Activated T-helper 1 cell treated with anti-CD3 and anti-CD28 coated beads, Interleukin-12 subunit alpha, Interleukin-12 subunit beta, Interleukin-2, Interleukin-4 antibody, amounts not matched to agents 30 ng/mL and 10 ng/mL and 1 ng/mL, durations not matched to agents 14 hours and 24 hours and 36 hours (primary cell): ENCODE data around the gene PYGO2. TPM values are rescaled to one million over a fixed set of nuclear protein-coding genes. Genes with fewer than 3 reads are reported as not detected.
A peak's percentile ranks its signal among the peaks of the same experiment; 100 is the strongest.

Experiments
- DNase-seq: peaks from one replicate; pipeline ENCODE4 v3.0.0; 2021; ENCODE audit warnings: low spot score
- H3K27ac Mint-ChIP-seq: one replicate; pipeline ENCODE4 v1.8.0; 2021; ENCODE audit warnings: mild to moderate bottlenecking, mixed read lengths
- H3K27me3 Mint-ChIP-seq: one replicate; pipeline ENCODE4 v1.8.0; 2022; ENCODE audit warnings: mild to moderate bottlenecking, moderate library complexity, mixed read lengths; ENCODE audit not compliant: insufficient read depth
- H3K36me3 Mint-ChIP-seq: one replicate; pipeline ENCODE4 v1.8.0; 2021; ENCODE audit warnings: low read depth, mixed read lengths
- H3K4me1 Mint-ChIP-seq: one replicate; pipeline ENCODE4 v1.8.0; 2021; ENCODE audit warnings: low read depth, mixed read lengths
- H3K4me3 Mint-ChIP-seq: one replicate; pipeline ENCODE4 v1.8.0; 2021; ENCODE audit warnings: mild to moderate bottlenecking, moderate library complexity, mixed read lengths
- H3K9me3 Mint-ChIP-seq: one replicate; pipeline ENCODE4 v1.8.0; 2021; ENCODE audit warnings: mixed read lengths
- intact Hi-C: fragments of 100-400 bp; cut with micrococcal nuclease; formaldehyde crosslinking; loops from one replicate; pipeline ENCODE4 v1.15.1; 2024
- total RNA-seq: library from RNA; stranded (reverse); gene quantifications from 2 replicates; pipeline ENCODE4 v1.2.3, GENCODE V29; 2022

Gene PYGO2
- total RNA-seq, 1 donor from 2014 or later, result 34.7 TPM

GRCh38 chr1:154960446-154961136, 991 bp downstream of the PYGO2 start:
- H3K9me3 Mint-ChIP-seq, result no peaks in the 10 kb centered on the region
- peaks cover 47% of the 10 kb centered on the region for H3K4me1 Mint-ChIP-seq
- peaks cover 41% of the 10 kb centered on the region for H3K36me3 Mint-ChIP-seq
- H3K4me3 Mint-ChIP-seq, result peak overlapping the region; percentile 96
- H3K27me3 Mint-ChIP-seq, result peaks cover 2% of the 10 kb centered on the region
- intact Hi-C loops, result loop anchor here (1.0 kb wide), 5 partner anchors 14 to 124 kb away; partner anchors contain the start of genes CKS1B, FLAD1 and ZBTB7B
- peak overlapping the region; percentile 93 for H3K27ac Mint-ChIP-seq
- no peak for DNase-seq

DNA sequence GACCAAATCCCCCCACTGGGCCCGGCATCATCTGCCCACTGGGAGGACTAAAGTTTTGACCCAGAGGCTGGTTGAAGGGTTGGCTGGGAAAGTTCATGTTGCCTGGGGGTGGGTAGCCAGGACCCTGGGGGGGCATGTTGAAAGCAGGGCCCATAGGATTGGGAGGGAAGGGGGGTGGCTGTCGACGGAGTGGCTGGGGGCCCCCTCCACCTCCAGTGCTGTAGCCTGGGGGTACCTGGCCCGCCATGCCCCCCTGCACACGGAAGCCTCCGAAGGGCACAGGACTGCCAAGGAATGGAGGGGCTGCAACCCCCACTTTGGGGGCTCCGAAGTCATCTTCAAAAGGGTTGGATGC, 2.2 kb downstream of the PYGO2 start:
- Mint-ChIP-seq H3K4me3 (peak overlapping the region; percentile 96), H3K27ac (no peak overlapping the region), H3K9me3 (no peaks in the 10 kb centered on the region), H3K36me3 (peaks cover 35% of the 10 kb centered on the region), H3K27me3 (peaks cover 2% of the 10 kb centered on the region), H3K4me1 (peaks cover 58% of the 10 kb centered on the region)
- intact Hi-C loops, result loop anchor here (5.0 kb wide), 1 partner anchor 352 kb away; the partner anchor contains the start of gene ADAR
- DNase-seq, result no peak

GRCh38 chr1:154958681-154959425, 2.7 kb downstream of the PYGO2 start:
- H3K9me3 Mint-ChIP-seq, result no peaks in the 10 kb centered on the region
- peak overlapping the region; percentile 18 for H3K27ac Mint-ChIP-seq
- H3K4me1 Mint-ChIP-seq, result peaks cover 61% of the 10 kb centered on the region
- H3K4me3 Mint-ChIP-seq, result peak overlapping the region; percentile 45
- no peak for DNase-seq
- intact Hi-C loops, result loop anchor here (5.0 kb wide), 1 partner anchor 352 kb away; the partner anchor contains the start of gene ADAR
- peaks cover 33% of the 10 kb centered on the region for H3K36me3 Mint-ChIP-seq
- peaks cover 2% of the 10 kb centered on the region for H3K27me3 Mint-ChIP-seq

DNA sequence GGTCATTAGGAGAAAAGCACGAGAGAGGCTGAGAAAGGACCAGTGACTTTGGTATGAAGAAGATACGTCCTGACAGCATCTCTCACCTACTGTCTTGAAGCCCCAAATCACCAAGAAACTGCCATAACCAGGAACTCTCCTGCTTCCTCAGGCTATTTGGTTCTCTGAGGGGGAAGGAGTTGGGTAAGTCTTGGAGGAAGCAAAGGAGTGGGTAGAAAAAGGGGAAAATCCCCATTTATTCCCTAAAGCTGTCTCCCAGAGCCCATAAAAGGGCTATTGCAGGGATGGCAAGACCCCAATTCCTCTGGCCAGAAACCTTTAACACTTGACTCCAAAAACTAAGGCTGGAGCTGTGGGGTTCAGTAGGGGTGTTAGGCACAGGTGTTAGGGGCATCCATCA, 3.5 kb downstream of the PYGO2 start:
- no peak for DNase-seq
- Mint-ChIP-seq H3K27ac (no peak overlapping the region), H3K4me3 (peak overlapping the region; percentile 30), H3K27me3 (peaks cover 2% of the 10 kb centered on the region), H3K36me3 (peaks cover 26% of the 10 kb centered on the region), H3K4me1 (peaks cover 62% of the 10 kb centered on the region), H3K9me3 (no peaks in the 10 kb centered on the region)
- intact Hi-C loops, result loop anchor here (5.0 kb wide), 1 partner anchor 351 kb away; the partner anchor contains the start of gene ADAR

GRCh38 chr1:154957091-154957657, 4.4 kb downstream of the PYGO2 start:
- DNase-seq, result no peak
- Mint-ChIP-seq H3K27me3 (peaks cover 2% of the 10 kb centered on the region), H3K4me1 (peaks cover 62% of the 10 kb centered on the region), H3K4me3 (peak overlapping the region; percentile 15), H3K27ac (peak overlapping the region; percentile 30), H3K9me3 (no peaks in the 10 kb centered on the region), H3K36me3 (peaks cover 20% of the 10 kb centered on the region)
- intact Hi-C loops, result loop anchor here (5.0 kb wide), 1 partner anchor 350 kb away; the partner anchor contains the start of gene ADAR

DNA sequence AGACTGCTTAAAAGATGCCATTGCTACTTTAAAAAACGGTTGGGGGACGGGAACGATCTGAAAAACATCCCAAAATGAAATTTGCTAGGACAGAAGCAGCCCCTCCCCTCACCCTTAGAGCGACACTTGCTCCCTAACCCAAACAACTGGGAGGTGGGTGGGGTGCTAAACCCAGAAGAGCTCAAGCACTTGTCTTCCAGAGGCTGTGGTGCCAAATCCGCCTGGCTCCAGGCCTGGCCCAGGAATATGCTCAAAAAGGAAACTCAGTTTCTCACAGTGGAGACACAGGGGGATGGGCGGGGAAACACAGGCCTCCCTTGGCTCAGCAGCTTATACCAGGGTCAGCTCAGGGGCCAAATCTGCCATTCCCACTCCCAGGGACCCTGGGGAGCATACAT, 5.0 kb downstream of the PYGO2 start:
- Mint-ChIP-seq H3K27ac (peak overlapping the region; percentile 100), H3K36me3 (peaks cover 18% of the 10 kb centered on the region), H3K27me3 (peaks cover 2% of the 10 kb centered on the region), H3K9me3 (no peaks in the 10 kb centered on the region), H3K4me3 (peak overlapping the region; percentile 94), H3K4me1 (peaks cover 66% of the 10 kb centered on the region)
- DNase-seq, result no peak
- intact Hi-C loops, result loop anchor here (5.0 kb wide), 1 partner anchor 349 kb away; the partner anchor contains the start of gene ADAR

DNA sequence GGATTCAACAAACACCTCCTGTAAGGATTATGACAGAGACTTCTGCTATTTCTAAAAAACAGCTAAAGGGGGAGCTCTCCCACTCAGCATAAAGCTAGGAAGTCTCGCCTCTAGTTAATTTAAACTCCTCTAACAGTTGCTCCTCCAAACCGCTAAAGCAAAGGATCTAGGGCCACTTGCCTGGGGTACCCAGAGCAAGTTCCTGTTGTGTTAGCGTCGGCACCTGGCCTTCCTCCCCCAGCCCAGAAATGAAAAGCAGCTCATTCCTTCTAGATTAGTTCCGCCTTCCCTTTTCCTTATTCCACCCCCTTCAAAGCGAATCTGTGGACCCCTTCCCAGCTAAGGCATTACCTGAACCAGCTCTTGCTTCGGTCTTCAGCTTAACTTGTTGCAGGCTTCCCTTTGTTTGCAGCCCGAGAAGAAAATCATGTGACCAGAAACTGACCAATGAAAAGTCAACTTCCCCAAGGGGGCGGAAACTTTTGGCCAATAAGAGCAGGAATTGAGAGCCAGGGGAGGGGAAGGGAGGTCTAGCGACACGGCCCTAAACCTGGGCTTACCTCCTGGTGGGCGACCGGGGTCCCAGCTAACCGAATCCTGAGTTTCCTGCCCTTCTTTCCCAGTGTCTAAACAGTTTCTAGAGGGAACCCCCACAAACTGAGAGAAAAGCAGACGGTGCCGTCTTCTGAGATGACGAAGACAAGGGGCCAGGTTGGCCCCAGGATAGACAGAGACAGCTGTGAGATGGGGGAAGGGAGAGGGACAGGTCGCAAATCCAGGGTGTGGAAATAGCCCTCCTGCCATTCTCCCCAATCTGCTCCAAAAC, 5.7 kb downstream of the PYGO2 start, which contains the start of gene PBXIP1:
Gene PBXIP1, minus strand, starts transcription at position 382 of the 826 bp plus-strand sequence. CDS start 2,378 bp downstream, outside the sequence.
- Mint-ChIP-seq H3K4me3 (peak within 1 kb of the TSS; percentile 94), H3K9me3 (no peaks in the 10 kb centered on the region), H3K4me1 (peaks cover 65% of the 10 kb centered on the region), H3K27me3 (peaks cover 2% of the 10 kb centered on the region), H3K36me3 (peaks cover 16% of the 10 kb centered on the region), H3K27ac (peak within 1 kb of the TSS; percentile 100)
- DNase-seq, result peak; percentile 86
- intact Hi-C loops, result loop anchor here (1.0 to 5.0 kb wide), 5 partner anchors 18 to 397 kb away; partner anchors contain the start of genes ADAR, CKS1B and UBE2Q1

DNA sequence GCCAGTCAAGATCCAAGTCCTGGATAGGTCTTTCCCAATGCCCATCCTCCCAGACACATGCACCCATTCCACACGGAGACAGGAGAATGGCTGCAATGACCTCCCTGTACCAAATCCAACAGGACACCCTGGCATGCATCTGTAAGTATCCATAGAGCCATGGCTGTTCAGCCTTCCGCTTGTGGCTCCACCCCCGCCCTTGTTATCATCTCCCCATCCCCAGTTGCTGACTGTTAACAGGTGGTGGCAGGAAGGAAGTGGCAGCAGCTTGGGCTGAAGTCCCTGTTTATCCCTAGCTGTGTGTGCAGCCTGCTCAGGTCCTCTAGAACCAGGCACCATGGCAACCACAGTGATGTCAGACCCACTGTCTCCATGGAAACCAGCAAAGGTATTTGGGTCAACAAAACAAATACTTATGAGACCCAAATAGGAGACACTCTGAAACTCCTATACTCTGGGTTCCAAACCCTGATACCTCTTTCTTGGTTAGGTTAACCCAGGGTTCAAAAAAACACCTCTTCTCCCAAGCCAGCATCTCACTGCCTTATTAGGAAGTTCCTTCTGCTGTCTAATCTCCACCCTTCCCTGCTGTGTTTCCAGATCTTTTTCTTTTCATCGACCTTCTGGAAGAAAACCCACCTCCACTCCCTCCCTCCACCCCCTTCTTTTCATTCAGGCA, 6.4 kb downstream of the PYGO2 start:
- Mint-ChIP-seq H3K9me3 (no peaks in the 10 kb centered on the region), H3K4me3 (peak overlapping the region; percentile 94), H3K36me3 (peaks cover 18% of the 10 kb centered on the region), H3K27me3 (peaks cover 2% of the 10 kb centered on the region), H3K4me1 (peaks cover 65% of the 10 kb centered on the region), H3K27ac (peak overlapping the region; percentile 100)
- DNase-seq, result peak; percentile 90
- intact Hi-C loops, result loop anchor here (1.0 to 5.0 kb wide), 5 partner anchors 18 to 396 kb away; partner anchors contain the start of genes ADAR, CKS1B and UBE2Q1

DNA sequence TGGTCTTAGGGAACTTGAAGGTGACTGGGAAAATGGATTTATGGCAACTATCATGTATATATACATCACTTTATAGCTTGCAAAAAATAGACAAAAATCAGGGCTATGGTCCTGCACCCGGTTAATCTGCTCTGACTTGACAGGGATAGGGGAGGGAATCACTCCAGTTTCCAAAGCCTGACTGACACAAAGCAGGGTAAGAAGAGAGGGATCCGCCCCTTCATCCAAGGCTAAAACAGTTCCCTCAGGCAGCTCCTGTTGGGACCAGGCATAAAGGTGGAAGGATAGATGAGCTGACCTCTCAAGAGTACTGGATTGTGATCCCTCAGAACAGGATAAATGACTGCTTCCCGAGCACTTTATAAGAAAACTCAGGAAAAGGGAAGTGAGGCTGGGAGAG, 7.0 kb downstream of the PYGO2 start:
- Mint-ChIP-seq H3K36me3 (peaks cover 15% of the 10 kb centered on the region), H3K9me3 (no peaks in the 10 kb centered on the region), H3K4me1 (peaks cover 65% of the 10 kb centered on the region), H3K4me3 (peak overlapping the region; percentile 94), H3K27me3 (peaks cover 2% of the 10 kb centered on the region), H3K27ac (peak overlapping the region; percentile 100)
- DNase-seq, result no peak
- intact Hi-C loops, result loop anchor here (2.0 kb wide), 1 partner anchor 396 kb away; the partner anchor contains the start of gene UBE2Q1

- intact Hi-C loops, result loop anchor here (2.0 kb wide), 1 partner anchor 395 kb away; the partner anchor contains the start of gene UBE2Q1
- H3K9me3 Mint-ChIP-seq, result no peaks in the 10 kb centered on the region
Measured at GRCh38 chr1:154953611-154954038, 8.0 kb downstream of the PYGO2 start.

GRCh38 chr1:154952664-154953063, 8.9 kb downstream of the PYGO2 start:
- peaks cover 67% of the 10 kb centered on the region for H3K4me1 Mint-ChIP-seq
- intact Hi-C loops, result no loop called here
- no peaks in the 10 kb centered on the region for H3K9me3 Mint-ChIP-seq
- peak overlapping the region; percentile 88 for H3K27ac Mint-ChIP-seq
- peak overlapping the region; percentile 79 for H3K4me3 Mint-ChIP-seq
- H3K36me3 Mint-ChIP-seq, result peaks cover 18% of the 10 kb centered on the region
- DNase-seq, result no peak
- H3K27me3 Mint-ChIP-seq, result peaks cover 2% of the 10 kb centered on the region

More at GRCh38 chr1:154953611-154954038, 8.0 kb downstream of the PYGO2 start:
- Mint-ChIP-seq H3K36me3 (peaks cover 16% of the 10 kb centered on the region), H3K4me3 (peak overlapping the region; percentile 94), H3K27me3 (peaks cover 2% of the 10 kb centered on the region), H3K27ac (peak overlapping the region; percentile 100), H3K4me1 (peaks cover 68% of the 10 kb centered on the region)
- no peak for DNase-seq
